Measurements from ENCODE around the gene NUDT16L1.

GRCh38 chr16:4656695-4657686, 36.4 kb upstream of the NUDT16L1 start:
- no peak for TF ChIP-seq CTCF (conservative IDR thresholded peaks at IDR 0.05; ENCODE audit: low read depth, low read length)
- TF ChIP-seq EZH2 (IDR thresholded peaks at IDR 0.05; ENCODE audit: borderline replicate concordance, low read depth, low read length, poor library complexity, severe bottlenecking) = no peak
